Kidney epithelial cell (primary cell): ENCODE data around the gene CSTF1. TPM values are rescaled to one million over a fixed set of nuclear protein-coding genes. Genes with fewer than 3 reads are reported as not detected.
A peak's percentile ranks its signal among the peaks of the same experiment; 100 is the strongest.

ENCODE experiments used
- DNase-seq: peaks from one replicate; pipeline ENCODE4 v3.0.0-alpha.2; 2010; ENCODE audit warnings: low read depth
- H3K27me3 ChIP-seq: 2 replicates; pipeline ENCODE4 v1.6.0; 2011; ENCODE audit warnings: low read length; ENCODE audit not compliant: control insufficient read depth, insufficient read depth
- H3K36me3 ChIP-seq: 2 replicates; pipeline ENCODE4 v1.5.1; 2011; ENCODE audit warnings: low read length; ENCODE audit not compliant: control insufficient read depth, insufficient read depth
- H3K4me3 ChIP-seq: 2 replicates; pipeline ENCODE4 v1.5.1; 2011; ENCODE audit warnings: low read depth, mild to moderate bottlenecking, control low read depth, low read length
- total RNA-seq: library from RNA; depleted of rRNA; stranded (reverse); fragments of >200 nt; gene quantifications from 2 replicates; pipeline ENCODE4 v1.2.3, GENCODE V29; 2015
- TF ChIP-seq, protein P1 (sequence below): IDR thresholded peaks from 2 replicates; pipeline ENCODE4 v1.5.1; 2011; ENCODE audit warnings: mild to moderate bottlenecking, moderate library complexity, low read length, control low read depth, inconsistent platforms; ENCODE audit not compliant: insufficient read depth, poor library complexity, severe bottlenecking

Gene CSTF1
- total RNA-seq, 1 donor from 2014 or later: 27.7 TPM

DNA sequence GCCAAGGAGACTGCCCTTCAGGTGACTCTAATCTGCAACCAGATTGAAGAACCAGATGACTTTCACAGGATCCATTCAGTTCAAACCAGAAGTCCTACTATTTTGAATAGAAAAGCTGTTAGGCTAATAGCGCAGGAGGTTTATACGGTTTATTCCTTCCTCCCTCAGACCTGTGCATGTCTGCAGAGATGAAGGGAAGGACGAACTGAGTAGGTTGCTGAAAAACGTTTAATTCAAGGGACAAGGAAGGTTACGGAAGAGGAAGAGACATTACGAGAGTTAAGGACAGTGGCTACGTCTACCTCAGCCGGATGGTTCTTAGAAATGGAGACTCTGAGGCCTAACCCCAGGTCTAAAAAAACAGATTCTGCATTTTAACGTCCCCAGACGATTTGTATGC, 1.4 kb upstream of the CSTF1 start:
- H3K27me3 ChIP-seq: no peaks in the 10 kb centered on the region
- H3K36me3 ChIP-seq: no peaks in the 10 kb centered on the region
- H3K4me3 ChIP-seq: peak overlapping the region; percentile 87
- TF ChIP-seq, protein P1, sequence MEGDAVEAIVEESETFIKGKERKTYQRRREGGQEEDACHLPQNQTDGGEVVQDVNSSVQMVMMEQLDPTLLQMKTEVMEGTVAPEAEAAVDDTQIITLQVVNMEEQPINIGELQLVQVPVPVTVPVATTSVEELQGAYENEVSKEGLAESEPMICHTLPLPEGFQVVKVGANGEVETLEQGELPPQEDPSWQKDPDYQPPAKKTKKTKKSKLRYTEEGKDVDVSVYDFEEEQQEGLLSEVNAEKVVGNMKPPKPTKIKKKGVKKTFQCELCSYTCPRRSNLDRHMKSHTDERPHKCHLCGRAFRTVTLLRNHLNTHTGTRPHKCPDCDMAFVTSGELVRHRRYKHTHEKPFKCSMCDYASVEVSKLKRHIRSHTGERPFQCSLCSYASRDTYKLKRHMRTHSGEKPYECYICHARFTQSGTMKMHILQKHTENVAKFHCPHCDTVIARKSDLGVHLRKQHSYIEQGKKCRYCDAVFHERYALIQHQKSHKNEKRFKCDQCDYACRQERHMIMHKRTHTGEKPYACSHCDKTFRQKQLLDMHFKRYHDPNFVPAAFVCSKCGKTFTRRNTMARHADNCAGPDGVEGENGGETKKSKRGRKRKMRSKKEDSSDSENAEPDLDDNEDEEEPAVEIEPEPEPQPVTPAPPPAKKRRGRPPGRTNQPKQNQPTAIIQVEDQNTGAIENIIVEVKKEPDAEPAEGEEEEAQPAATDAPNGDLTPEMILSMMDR: no peak
- DNase-seq: no peak

DNA sequence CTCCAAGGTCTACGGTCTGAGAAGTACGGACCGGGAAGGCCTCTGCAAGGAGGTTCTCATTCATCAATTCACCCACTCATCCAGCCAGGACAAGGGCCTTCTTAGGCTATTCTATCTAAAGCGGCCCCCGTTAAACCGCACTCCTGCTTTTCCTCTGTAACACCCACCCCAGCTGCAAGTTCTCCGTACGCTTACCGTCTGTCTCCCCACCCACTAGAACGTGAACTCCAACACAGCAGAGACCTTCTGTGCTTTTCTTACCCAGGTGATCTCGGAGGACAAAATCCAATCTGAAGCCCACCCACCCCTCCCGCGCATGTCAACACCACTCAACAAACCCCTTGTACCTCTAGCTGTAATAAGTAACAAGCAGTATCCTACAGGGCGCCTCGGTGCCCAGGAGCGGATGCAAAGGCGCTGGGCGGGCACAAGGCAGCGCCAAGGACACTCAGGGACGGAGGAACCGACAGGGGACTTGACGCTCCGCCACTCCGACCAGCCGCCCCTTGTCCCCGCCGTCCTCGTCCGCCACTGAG, 781 bp upstream of the CSTF1 start:
- no peaks in the 10 kb centered on the region for H3K36me3 ChIP-seq
- H3K27me3 ChIP-seq: no peaks in the 10 kb centered on the region
- DNase-seq: no peak
- peak overlapping the region; percentile 87 for H3K4me3 ChIP-seq
- TF ChIP-seq, protein P1: no peak

DNA sequence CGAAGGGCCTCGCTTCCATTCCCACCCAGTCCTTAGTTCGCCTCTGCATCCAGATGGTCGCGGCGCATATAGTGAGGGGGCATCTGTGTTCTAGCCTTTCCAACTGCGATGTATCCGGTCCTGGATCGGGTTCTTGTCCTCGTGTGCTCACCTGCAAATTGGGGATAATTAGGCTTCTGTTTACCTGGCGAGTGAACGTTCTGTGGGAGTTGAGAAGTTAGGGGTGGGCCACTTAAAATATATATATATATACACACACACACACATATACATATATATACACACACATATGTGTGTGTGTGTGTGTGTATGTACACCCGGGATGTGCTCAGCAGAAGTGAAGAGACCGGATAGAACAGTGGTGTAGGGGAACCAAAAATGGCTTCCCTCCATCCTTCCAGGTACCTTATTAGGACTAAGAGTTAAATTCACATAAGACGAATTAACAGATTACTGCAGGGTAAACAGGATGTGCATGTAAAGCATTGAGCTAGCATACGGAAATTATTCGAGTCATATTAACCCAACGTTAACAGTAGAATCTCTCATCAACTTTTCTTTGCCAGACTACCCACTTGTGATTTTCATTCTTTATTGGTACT, 537 bp downstream of the CSTF1 start:
- TF ChIP-seq, protein P1: no peak
- no peaks in the 10 kb centered on the region for H3K36me3 ChIP-seq
- DNase-seq: no peak
- peak overlapping the region; percentile 87 for H3K4me3 ChIP-seq
- no peaks in the 10 kb centered on the region for H3K27me3 ChIP-seq

DNA sequence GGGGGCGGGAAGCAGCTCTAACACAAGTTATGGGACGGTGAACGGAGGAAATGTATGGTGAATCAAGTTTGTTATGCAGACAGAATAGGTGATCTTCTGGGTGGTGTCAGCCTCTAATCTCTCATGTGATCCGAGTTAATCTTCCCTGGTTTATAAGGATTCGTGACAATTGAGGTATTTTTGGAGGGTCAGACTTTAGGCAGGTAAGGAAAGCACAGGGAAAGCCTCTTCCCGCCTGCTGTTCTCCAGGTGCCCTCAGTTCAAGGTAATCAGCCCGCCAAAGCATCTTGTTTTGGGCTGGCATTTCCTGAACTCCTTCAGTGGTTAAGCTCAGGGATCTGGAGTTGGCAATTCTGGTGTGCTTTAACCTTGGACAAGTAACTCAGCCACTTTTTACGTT, 1.2 kb downstream of the CSTF1 start:
- Histone ChIP-seq H3K4me3 (peak overlapping the region; percentile 87), H3K27me3 (no peaks in the 10 kb centered on the region), H3K36me3 (no peaks in the 10 kb centered on the region)
- TF ChIP-seq, protein P1: no peak
- no peak for DNase-seq

DNA sequence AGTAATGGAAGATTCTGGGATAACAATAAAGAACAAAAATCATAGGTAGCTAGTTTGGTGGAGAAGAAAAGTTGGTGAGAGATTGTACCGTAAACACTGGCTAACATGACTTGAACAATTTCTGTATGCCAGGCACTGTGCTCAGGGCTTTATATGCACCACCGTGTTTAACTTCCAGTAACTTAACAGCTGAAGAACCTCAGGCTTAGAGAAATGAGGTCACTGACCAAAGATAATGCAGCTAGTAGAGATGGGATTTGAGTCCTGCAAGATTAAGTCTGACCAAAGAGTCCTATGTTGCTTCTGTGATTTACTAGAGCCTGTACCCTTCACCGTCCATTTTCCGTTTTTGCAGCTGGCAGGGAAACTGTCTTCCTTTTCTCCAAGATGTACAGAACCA, 2.7 kb downstream of the CSTF1 start:
- TF ChIP-seq, protein P1: no peak
- Histone ChIP-seq H3K4me3 (no peak overlapping the region), H3K27me3 (no peaks in the 10 kb centered on the region), H3K36me3 (no peaks in the 10 kb centered on the region)
- no peak for DNase-seq
